Stimulated activated CD4-positive, alpha-beta T cell treated with anti-CD3 and anti-CD28 coated beads, TNF-alpha, amount 100 ng/mL, for 4 hours (primary cell): ENCODE data around the gene PLEKHD1.
"Not testable (repeated sequence)": the region's sequence is repeated elsewhere in the genome, so short reads cannot be mapped to it uniquely, and the experiment has no call there.

ENCODE experiments used
- DNase-seq, 3 experiments: peaks; one replicate each; pipeline ENCODE4 v3.0.0-alpha.2; 2020; ENCODE audit warnings: low read depth in 3 of 3

PLEKHD1 gene

GRCh38 chr14:69481815-69482568 is 2.5 kb upstream of the PLEKHD1 start:
- no peak for DNase-seq

GRCh38 chr14:69483765-69484443 is 624 bp upstream of the PLEKHD1 start:
- DNase-seq = no peak

- no peak for DNase-seq
These were observed 760 bp downstream of the PLEKHD1 start for GRCh38 chr14:69485315-69485660.

GRCh38 chr14:69485701-69486100 is 1.2 kb downstream of the PLEKHD1 start:
- no peak for DNase-seq

- DNase-seq = no peak
These were observed 2.7 kb downstream of the PLEKHD1 start for GRCh38 chr14:69487226-69487625.

GRCh38 chr14:69487771-69488170 is 3.2 kb downstream of the PLEKHD1 start:
- DNase-seq = no peak

GRCh38 chr14:69489495-69489894 is 5.0 kb downstream of the PLEKHD1 start:
- DNase-seq = no peak

- no peak for DNase-seq
These were observed 5.8 kb downstream of the PLEKHD1 start for GRCh38 chr14:69490219-69490918.

- no peak for DNase-seq
These were observed 6.7 kb downstream of the PLEKHD1 start for GRCh38 chr14:69491193-69491592.

- no peak for DNase-seq
These were observed 8.5 kb downstream of the PLEKHD1 start for GRCh38 chr14:69493038-69493437.

- DNase-seq = no peak
These were observed 9.3 kb downstream of the PLEKHD1 start for GRCh38 chr14:69493791-69494190.

GRCh38 chr14:69495341-69495921 is 10.9 kb downstream of the PLEKHD1 start:
- DNase-seq = no peak

- not testable (repeated sequence) for DNase-seq
These were observed 13.3 kb downstream of the PLEKHD1 start for GRCh38 chr14:69497866-69498265.

- not testable (repeated sequence) for DNase-seq
These were observed 13.8 kb downstream of the PLEKHD1 start for GRCh38 chr14:69498286-69498685.

- no peak for DNase-seq
These were observed 14.9 kb downstream of the PLEKHD1 start for GRCh38 chr14:69499436-69499835.

- DNase-seq = no peak
These were observed 15.6 kb downstream of the PLEKHD1 start for GRCh38 chr14:69500096-69500495.

- DNase-seq = no peak
These were observed 16.2 kb downstream of the PLEKHD1 start for GRCh38 chr14:69500736-69501135.

GRCh38 chr14:69501423-69501838 is 16.9 kb downstream of the PLEKHD1 start:
- DNase-seq = no peak

GRCh38 chr14:69504775-69505174 is 20.2 kb downstream of the PLEKHD1 start:
- DNase-seq = no peak

GRCh38 chr14:69505338-69506240 is 21.1 kb downstream of the PLEKHD1 start:
- no peak for DNase-seq

- no peak for DNase-seq
These were observed 21.7 kb downstream of the PLEKHD1 start for GRCh38 chr14:69506241-69506595.
